ENCODE measurements around the gene EXOSC2. TPM values are rescaled to one million over a fixed set of nuclear protein-coding genes. Genes with fewer than 3 reads are reported as not detected.

EXOSC2 gene
- total and polyA plus RNA-seq, 2 of the 8 experiments (the other 6 are each of a cell fraction or from before 2014, with no cell fraction given), result 47.8 to 93.6 TPM

DNA sequence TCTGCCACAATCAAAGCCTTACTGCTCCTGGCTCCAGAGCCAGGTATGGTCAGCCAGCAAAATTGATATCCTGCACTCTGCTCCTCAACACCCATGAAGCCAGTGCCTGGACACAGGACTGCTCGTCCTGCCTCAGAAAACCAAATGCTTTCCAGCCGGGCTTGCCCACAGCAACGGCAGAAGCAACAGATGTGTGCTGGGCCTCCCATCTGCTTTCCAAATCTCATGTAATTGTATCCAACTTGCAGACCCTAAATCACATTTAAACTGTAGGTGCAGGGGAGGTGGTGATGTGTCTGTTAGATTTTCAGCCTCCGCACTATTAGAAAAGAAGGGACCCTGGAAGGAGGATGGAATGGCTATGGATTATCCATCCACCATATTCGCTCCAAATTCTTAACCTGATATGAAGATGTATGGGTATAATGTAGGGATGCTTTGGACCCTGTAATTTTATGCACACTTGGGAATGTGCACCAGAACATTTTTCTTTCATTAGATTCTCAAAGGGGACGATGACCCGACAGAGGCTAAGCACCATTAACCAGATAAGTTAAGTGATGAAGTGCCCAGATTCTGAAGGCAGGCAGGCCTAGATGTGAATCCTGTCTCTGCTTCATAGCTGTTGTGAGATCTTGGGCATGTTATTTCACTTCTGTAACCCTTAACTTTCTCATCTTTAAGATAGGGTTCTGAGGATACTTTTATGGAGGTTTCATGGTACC, 58.2 kb downstream of the EXOSC2 start:
- H4K91ac ChIP-seq (replicated peaks; ENCODE audit: insufficient read length, low read length), result no peak overlapping the region
- H3K23me2 ChIP-seq (ENCODE audit: low read depth, low read length), result 0 out of 2 replicates have a peak, but pooled peaks cover 3% of the 10 kb centered on the region
- H3K23ac ChIP-seq (ENCODE audit: insufficient read length), result no peak overlapping the region
- H2BK12ac ChIP-seq (ENCODE audit: low read depth, low read length), result no peak overlapping the region
- H3K79me1 ChIP-seq (ENCODE audit: low read depth, low read length), result no peaks in the 10 kb centered on the region; the same call in none of the 2 replicates
- TF ChIP-seq, protein P1, sequence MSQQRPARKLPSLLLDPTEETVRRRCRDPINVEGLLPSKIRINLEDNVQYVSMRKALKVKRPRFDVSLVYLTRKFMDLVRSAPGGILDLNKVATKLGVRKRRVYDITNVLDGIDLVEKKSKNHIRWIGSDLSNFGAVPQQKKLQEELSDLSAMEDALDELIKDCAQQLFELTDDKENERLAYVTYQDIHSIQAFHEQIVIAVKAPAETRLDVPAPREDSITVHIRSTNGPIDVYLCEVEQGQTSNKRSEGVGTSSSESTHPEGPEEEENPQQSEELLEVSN (IDR thresholded peaks at IDR 0.05), result no peak
- no peak overlapping the region for H3K9ac ChIP-seq (replicated peaks in 1 of 4; ENCODE audit: extremely low read depth in 1 of 4, low read depth in 3 of 4, low read length in 3 of 4)
- H2AFZ ChIP-seq (ENCODE audit: low read length), result no peak overlapping the region
- no peaks in the 10 kb centered on the region for H3K9me3 ChIP-seq (ENCODE audit: insufficient read depth in 2 of 2, low read depth in 1 of 2, low read length in 1 of 2)
- peaks cover 0 to 6% of the 10 kb centered on the region in 2 experiments for H4K20me1 ChIP-seq (replicated peaks in 1 of 2; ENCODE audit: control insufficient read depth in 1 of 2, insufficient read depth in 2 of 2, low read length in 2 of 2)
- H2BK20ac ChIP-seq (ENCODE audit: low read length), result no peak overlapping the region
- H3K4me3 ChIP-seq (ENCODE audit: extremely low read depth in 1 of 4, insufficient read depth in 2 of 4, low read depth in 3 of 4, low read length in 4 of 4), result no peak overlapping the region
- H3K18ac ChIP-seq (ENCODE audit: extremely low read depth, low read length), result no peak overlapping the region
- no peak overlapping the region for H3K4me2 ChIP-seq (ENCODE audit: insufficient read depth in 1 of 2, low read depth in 2 of 2, low read length in 2 of 2)
- no peak overlapping the region for H3K27ac ChIP-seq (ENCODE audit: low read depth, low read length)
- H3K79me2 ChIP-seq (ENCODE audit: control insufficient read depth in 1 of 2, insufficient read depth in 2 of 2, low read length in 2 of 2), result peaks cover 0 to 32% of the 10 kb centered on the region in 2 experiments; a peak in 3 of 4 replicates
- CTCF ChIA-PET (ENCODE audit: partially characterized antibody), result interaction anchor here (1.3 to 2.2 kb wide), 3 partner anchors 16 to 50 kb away, joined by 4 to 9 read pairs (median 4); no protein-coding TSS in a partner anchor
- H3K14ac ChIP-seq (ENCODE audit: insufficient read length), result no peak overlapping the region
- H2BK5ac ChIP-seq (ENCODE audit: low read depth, low read length), result no peak overlapping the region
- peaks cover 2 to 12% (median 6%) of the 10 kb centered on the region in 4 experiments; a peak in 5 of 7 replicates for H3K4me1 ChIP-seq (replicated peaks in 1 of 4; ENCODE audit: control insufficient read depth in 3 of 4, insufficient read depth in 4 of 4, low read length in 3 of 4)
- H3K4ac ChIP-seq (replicated peaks; ENCODE audit: insufficient read length, low read depth, low read length), result no peak overlapping the region
- no peak overlapping the region for H4K8ac ChIP-seq (ENCODE audit: extremely low read depth, insufficient read depth, low read length)
- DNase-seq (ENCODE audit: low read depth in 1 of 2, low spot score in 2 of 2), result no peak
- POLR2A ChIA-PET (ENCODE audit: partially characterized antibody), result interaction anchor here (1.0 kb wide), 1 partner anchor 17 kb away, joined by 3 read pairs; no protein-coding TSS in a partner anchor
- 96% methylated on average over 7 of the region's 7 CpGs; no CpG with 5 or more reads in 1 of the 2 experiments for WGBS, 2 experiments (ENCODE audit: extremely low coverage in 1 of 2, insufficient coverage in 1 of 2, insufficient read length in 1 of 2, insufficient replicate concordance in 2 of 2, low coverage in 1 of 2, low lambda C conversion rate in 2 of 2, missing lambda C conversion rate in 1 of 2)
- no peaks in the 10 kb centered on the region for H3K36me3 ChIP-seq (ENCODE audit: control insufficient read depth in 2 of 4, insufficient read depth in 4 of 4, low read length in 3 of 4)
- no peaks in the 10 kb centered on the region for H3K27me3 ChIP-seq (replicated peaks in 1 of 4; ENCODE audit: control insufficient read depth in 3 of 4, extremely low read depth in 1 of 4, insufficient read depth in 3 of 4, low read length in 3 of 4)
- no peak overlapping the region for H2AK5ac ChIP-seq (ENCODE audit: low read depth, low read length)
- no peak overlapping the region for H4K5ac ChIP-seq (ENCODE audit: insufficient read length, low read depth, low read length)
- H2BK15ac ChIP-seq (ENCODE audit: low read length), result no peak overlapping the region
- H3K56ac ChIP-seq (replicated peaks; ENCODE audit: insufficient read length, low read depth, low read length), result no peak overlapping the region
- no peak overlapping the region for H2BK120ac ChIP-seq (replicated peaks; ENCODE audit: low read depth, low read length)
- no peak for FAIRE-seq

All from H1 (cell line).